Esophagus muscularis mucosa (tissue), 4 donors: ENCODE results near the gene DIO3.

Source experiments
- EP300 ChIP-seq: sonication (generic); formaldehyde crosslinking; IDR thresholded peaks from one replicate; pipeline ENCODE4 v1.6.1; 2017; ENCODE audit warnings: antibody characterized with exemption
- POLR2A ChIP-seq: fragments of 450-650 bp; IDR thresholded peaks from one replicate; pipeline ENCODE4 v1.6.1; 2017; ENCODE audit warnings: antibody characterized with exemption, moderate library complexity, mild to moderate bottlenecking, low read depth
- TF ChIP-seq, protein P1 (sequence below), 3 experiments: fragments of 200-600 bp in 2 of 3; fragments of 450-650 bp in 1 of 3; sonication (generic) in 2 of 3; IDR thresholded peaks; one replicate each; pipeline ENCODE4 v1.5.1; 2017 to 2019; ENCODE audit warnings: antibody characterized with exemption in 3 of 3, mild to moderate bottlenecking in 2 of 3, moderate library complexity in 1 of 3

DNA sequence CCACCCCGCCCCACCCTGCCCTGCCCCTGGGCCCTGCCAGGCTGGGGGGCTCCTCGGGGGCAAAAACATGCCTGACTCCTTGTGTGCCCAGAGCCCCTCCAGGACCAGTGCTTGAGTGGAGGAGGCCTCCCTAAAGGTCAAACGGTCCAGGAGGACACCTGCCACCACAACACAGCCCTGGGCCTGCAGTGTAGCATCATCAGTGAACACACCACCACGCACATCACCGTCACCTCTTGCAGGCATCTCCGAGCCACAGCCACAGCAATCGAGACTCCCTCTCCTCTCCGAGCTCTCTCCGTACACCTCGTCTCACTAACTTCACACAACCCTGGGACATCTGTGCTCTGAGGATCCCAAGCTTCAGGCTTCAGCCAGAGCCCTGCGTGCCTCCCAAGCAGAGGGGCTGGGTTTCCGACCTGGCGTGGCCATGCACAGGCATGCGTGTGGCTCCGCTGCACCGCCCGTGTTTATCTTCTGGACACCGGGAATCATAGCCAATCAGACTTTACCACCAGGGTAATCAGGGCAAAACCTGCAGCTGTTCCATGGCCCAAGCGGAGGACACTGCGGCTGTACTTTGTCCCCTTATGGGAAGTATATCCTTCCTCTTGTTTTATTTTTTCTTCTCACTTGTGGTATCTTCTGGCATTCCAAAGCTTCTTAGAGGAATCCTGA is 6.2 kb upstream of the DIO3 start:
- TF ChIP-seq EP300: no peak
- TF ChIP-seq, protein P1, sequence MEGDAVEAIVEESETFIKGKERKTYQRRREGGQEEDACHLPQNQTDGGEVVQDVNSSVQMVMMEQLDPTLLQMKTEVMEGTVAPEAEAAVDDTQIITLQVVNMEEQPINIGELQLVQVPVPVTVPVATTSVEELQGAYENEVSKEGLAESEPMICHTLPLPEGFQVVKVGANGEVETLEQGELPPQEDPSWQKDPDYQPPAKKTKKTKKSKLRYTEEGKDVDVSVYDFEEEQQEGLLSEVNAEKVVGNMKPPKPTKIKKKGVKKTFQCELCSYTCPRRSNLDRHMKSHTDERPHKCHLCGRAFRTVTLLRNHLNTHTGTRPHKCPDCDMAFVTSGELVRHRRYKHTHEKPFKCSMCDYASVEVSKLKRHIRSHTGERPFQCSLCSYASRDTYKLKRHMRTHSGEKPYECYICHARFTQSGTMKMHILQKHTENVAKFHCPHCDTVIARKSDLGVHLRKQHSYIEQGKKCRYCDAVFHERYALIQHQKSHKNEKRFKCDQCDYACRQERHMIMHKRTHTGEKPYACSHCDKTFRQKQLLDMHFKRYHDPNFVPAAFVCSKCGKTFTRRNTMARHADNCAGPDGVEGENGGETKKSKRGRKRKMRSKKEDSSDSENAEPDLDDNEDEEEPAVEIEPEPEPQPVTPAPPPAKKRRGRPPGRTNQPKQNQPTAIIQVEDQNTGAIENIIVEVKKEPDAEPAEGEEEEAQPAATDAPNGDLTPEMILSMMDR (IDR thresholded peaks at IDR 0.05): no peak
- no peak for TF ChIP-seq POLR2A
